Sigmoid colon (tissue), 4 donors: ENCODE data around the gene WDFY2.

Experiments used
- EP300 ChIP-seq, 4 donors: sonication (generic); formaldehyde crosslinking; IDR thresholded peaks; one replicate each; pipeline ENCODE4 v1.6.1; 2017; ENCODE audit warnings: antibody characterized with exemption in 4 of 4
- POLR2A ChIP-seq, 2 donors: fragments of 450-650 bp; IDR thresholded peaks; one replicate each; pipeline ENCODE4 v1.6.1; 2016; ENCODE audit warnings: antibody characterized with exemption in 2 of 2, mild to moderate bottlenecking in 2 of 2, moderate library complexity in 2 of 2
- POLR2AphosphoS5 ChIP-seq, 4 donors: sonication (generic); formaldehyde crosslinking; IDR thresholded peaks; one replicate each; pipeline ENCODE4 v1.6.1; 2017; ENCODE audit warnings: antibody characterized with exemption in 4 of 4
- TF ChIP-seq, protein P1 (sequence below), 4 experiments: fragments of 450-650 bp in 3 of 4; fragments of 200-600 bp in 1 of 4; IDR thresholded peaks; one replicate each; pipeline ENCODE4 v1.5.1; 2016 to 2019; ENCODE audit warnings: antibody characterized with exemption in 4 of 4, mild to moderate bottlenecking in 3 of 4, moderate library complexity in 2 of 4

GRCh38 chr13:51663973-51664957 is 80.0 kb downstream of the WDFY2 start:
- TF ChIP-seq, protein P1, sequence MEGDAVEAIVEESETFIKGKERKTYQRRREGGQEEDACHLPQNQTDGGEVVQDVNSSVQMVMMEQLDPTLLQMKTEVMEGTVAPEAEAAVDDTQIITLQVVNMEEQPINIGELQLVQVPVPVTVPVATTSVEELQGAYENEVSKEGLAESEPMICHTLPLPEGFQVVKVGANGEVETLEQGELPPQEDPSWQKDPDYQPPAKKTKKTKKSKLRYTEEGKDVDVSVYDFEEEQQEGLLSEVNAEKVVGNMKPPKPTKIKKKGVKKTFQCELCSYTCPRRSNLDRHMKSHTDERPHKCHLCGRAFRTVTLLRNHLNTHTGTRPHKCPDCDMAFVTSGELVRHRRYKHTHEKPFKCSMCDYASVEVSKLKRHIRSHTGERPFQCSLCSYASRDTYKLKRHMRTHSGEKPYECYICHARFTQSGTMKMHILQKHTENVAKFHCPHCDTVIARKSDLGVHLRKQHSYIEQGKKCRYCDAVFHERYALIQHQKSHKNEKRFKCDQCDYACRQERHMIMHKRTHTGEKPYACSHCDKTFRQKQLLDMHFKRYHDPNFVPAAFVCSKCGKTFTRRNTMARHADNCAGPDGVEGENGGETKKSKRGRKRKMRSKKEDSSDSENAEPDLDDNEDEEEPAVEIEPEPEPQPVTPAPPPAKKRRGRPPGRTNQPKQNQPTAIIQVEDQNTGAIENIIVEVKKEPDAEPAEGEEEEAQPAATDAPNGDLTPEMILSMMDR (IDR thresholded peaks at IDR 0.05) = no peak
- TF ChIP-seq POLR2AphosphoS5 (IDR thresholded peaks at IDR 0.05) = no peak
- TF ChIP-seq POLR2A (IDR thresholded peaks at IDR 0.05) = no peak
- no peak for TF ChIP-seq EP300 (IDR thresholded peaks at IDR 0.05)
